Osteoblast (primary cell): ENCODE measurements around the gene APBA2. TPM values are rescaled to one million over a fixed set of nuclear protein-coding genes. Genes with fewer than 3 reads are reported as not detected.

Experiments used
- DNase-seq: peaks from one replicate; pipeline ENCODE4 v3.0.0; 2011; ENCODE audit warnings: low spot score, mixed read lengths; ENCODE audit not compliant: insufficient read length; ENCODE audit errors: missing footprints
- H2AFZ ChIP-seq: 2 replicates; pipeline ENCODE4 v1.6.0; 2011; ENCODE audit warnings: mild to moderate bottlenecking, low read length
- H3K27ac ChIP-seq: 2 replicates; pipeline ENCODE4 v1.5.1; 2011; ENCODE audit warnings: mild to moderate bottlenecking, low read depth, low read length, moderate library complexity
- H3K27me3 ChIP-seq: 2 replicates; pipeline ENCODE4 v1.6.0; 2012; ENCODE audit warnings: mild to moderate bottlenecking, control low read depth, inconsistent platforms, low read length, moderate library complexity; ENCODE audit not compliant: insufficient read depth
- H3K36me3 ChIP-seq: 2 replicates; pipeline ENCODE4 v1.5.1; 2011; ENCODE audit warnings: mild to moderate bottlenecking, low read length, control low read depth, moderate library complexity; ENCODE audit not compliant: insufficient read depth
- H3K4me1 ChIP-seq: 2 replicates; pipeline ENCODE4 v1.5.1; 2011; ENCODE audit warnings: mild to moderate bottlenecking, low read length, control low read depth, moderate library complexity; ENCODE audit not compliant: insufficient read depth
- H3K4me2 ChIP-seq: 2 replicates; pipeline ENCODE4 v1.6.0; 2011; ENCODE audit warnings: mild to moderate bottlenecking, low read length; ENCODE audit not compliant: insufficient read depth
- H3K4me3 ChIP-seq: fragments of 200-600 bp; sonication (generic); 3 replicates; pipeline ENCODE4 v1.5.1; 2012; ENCODE audit warnings: mild to moderate bottlenecking, low read length, inconsistent platforms; ENCODE audit not compliant: insufficient read depth
- H3K79me2 ChIP-seq: 2 replicates; pipeline ENCODE4 v1.6.0; 2012; ENCODE audit warnings: mild to moderate bottlenecking, low read length, control low read depth, inconsistent platforms; ENCODE audit not compliant: insufficient read depth
- H3K9me3 ChIP-seq: 2 replicates; pipeline ENCODE4 v1.5.1; 2011; ENCODE audit warnings: low read depth, low read length, control low read depth
- H4K20me1 ChIP-seq: 2 replicates; pipeline ENCODE4 v1.6.0; 2012; ENCODE audit warnings: mild to moderate bottlenecking, low read length, control low read depth; ENCODE audit not compliant: insufficient read depth
- CTCF ChIP-seq: IDR thresholded peaks from 2 replicates; pipeline ENCODE4 v1.5.1; 2011; ENCODE audit warnings: mild to moderate bottlenecking, low read depth, low read length, moderate library complexity; ENCODE audit errors: extremely low read depth
- total RNA-seq: library from RNA; depleted of rRNA; stranded (reverse); fragments of >200 nt; gene quantifications from 2 replicates; pipeline ENCODE4 v1.2.3, GENCODE V29; 2012

Gene APBA2
- total RNA-seq, 1 donor = 6.2 TPM

GRCh38 chr15:29071232-29071881, 185.6 kb downstream of the APBA2 start:
- Histone ChIP-seq H3K4me2 (peak overlapping the region; percentile 39), H3K79me2 (no peaks in the 10 kb centered on the region)
- TF ChIP-seq CTCF = no peak

GRCh38 chr15:29071882-29072273, 186.1 kb downstream of the APBA2 start:
- Histone ChIP-seq H2AFZ (no peak overlapping the region), H3K79me2 (no peaks in the 10 kb centered on the region), H3K36me3 (no peaks in the 10 kb centered on the region), H3K27ac (no peak overlapping the region), H3K4me1 (no peaks in the 10 kb centered on the region), H3K27me3 (no peaks in the 10 kb centered on the region), H4K20me1 (no peaks in the 10 kb centered on the region), H3K9me3 (no peaks in the 10 kb centered on the region), H3K4me2 (no peak overlapping the region), H3K4me3 (no peak overlapping the region)
- no peak for TF ChIP-seq CTCF
- no peak for DNase-seq

More at GRCh38 chr15:29071232-29071881, 185.6 kb downstream of the APBA2 start:
- Histone ChIP-seq H3K36me3 (no peaks in the 10 kb centered on the region), H3K27ac (no peak overlapping the region), H3K4me1 (no peaks in the 10 kb centered on the region), H3K9me3 (no peaks in the 10 kb centered on the region), H2AFZ (no peak overlapping the region), H3K27me3 (no peaks in the 10 kb centered on the region), H3K4me3 (peak overlapping the region; percentile 2), H4K20me1 (no peaks in the 10 kb centered on the region)
- no peak for DNase-seq

GRCh38 chr15:29072444-29072843, 186.7 kb downstream of the APBA2 start:
- Histone ChIP-seq H3K9me3 (no peaks in the 10 kb centered on the region), H3K4me1 (no peaks in the 10 kb centered on the region), H3K36me3 (no peaks in the 10 kb centered on the region), H3K4me2 (no peak overlapping the region), H4K20me1 (no peaks in the 10 kb centered on the region), H2AFZ (no peak overlapping the region), H3K27me3 (no peaks in the 10 kb centered on the region), H3K4me3 (no peak overlapping the region), H3K79me2 (no peaks in the 10 kb centered on the region), H3K27ac (no peak overlapping the region)
- TF ChIP-seq CTCF = no peak
- no peak for DNase-seq

- no peak overlapping the region for H3K4me3 ChIP-seq
- no peaks in the 10 kb centered on the region for H3K9me3 ChIP-seq
- H3K79me2 ChIP-seq = no peaks in the 10 kb centered on the region
- no peak for TF ChIP-seq CTCF
- no peak overlapping the region for H2AFZ ChIP-seq
- no peak overlapping the region for H3K4me2 ChIP-seq
- H3K27me3 ChIP-seq = no peaks in the 10 kb centered on the region
- no peaks in the 10 kb centered on the region for H3K36me3 ChIP-seq
- no peak overlapping the region for H3K27ac ChIP-seq
- no peak for DNase-seq
- H3K4me1 ChIP-seq = no peaks in the 10 kb centered on the region
- no peaks in the 10 kb centered on the region for H4K20me1 ChIP-seq
These were observed 188.3 kb downstream of the APBA2 start for GRCh38 chr15:29074045-29074444.
